ENCODE measurements around the gene BBOX1.
"Not testable (repeated sequence)": the region's sequence is repeated elsewhere in the genome, so short reads cannot be mapped to it uniquely, and the experiment has no call there.

The BBOX1 gene

GRCh38 chr11:27129686-27130085 lies 89.1 kb downstream of the BBOX1 start:
- DNase-seq: no peak

DNA sequence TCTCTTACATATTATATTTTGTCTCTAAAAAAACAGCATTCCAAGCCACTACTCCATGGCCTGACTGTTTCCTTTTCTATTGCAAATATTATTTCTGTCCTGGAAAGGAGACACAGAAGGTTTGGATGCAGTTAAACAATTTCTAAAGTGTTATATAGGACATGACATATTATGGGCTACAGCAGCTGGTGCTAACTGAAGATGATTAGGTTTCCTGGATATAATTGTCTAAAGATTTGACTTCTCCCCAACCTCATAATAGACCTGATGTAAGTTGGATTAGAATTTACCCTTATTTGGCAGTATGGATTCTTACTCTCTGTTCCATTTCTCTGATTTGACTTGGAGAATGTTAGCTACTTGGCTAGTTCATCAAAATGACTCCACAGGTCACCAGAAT lies 90.2 kb downstream of the BBOX1 start:
- no peak for ATAC-seq

More at GRCh38 chr11:27129686-27130085, 89.1 kb downstream of the BBOX1 start:
- no peak for ATAC-seq

GRCh38 chr11:27135924-27136329 lies 95.3 kb downstream of the BBOX1 start:
- not testable (repeated sequence) for ATAC-seq, DNase-seq

More for the DNA sequence above, 90.2 kb downstream of the BBOX1 start:
- no peak for DNase-seq

DNA sequence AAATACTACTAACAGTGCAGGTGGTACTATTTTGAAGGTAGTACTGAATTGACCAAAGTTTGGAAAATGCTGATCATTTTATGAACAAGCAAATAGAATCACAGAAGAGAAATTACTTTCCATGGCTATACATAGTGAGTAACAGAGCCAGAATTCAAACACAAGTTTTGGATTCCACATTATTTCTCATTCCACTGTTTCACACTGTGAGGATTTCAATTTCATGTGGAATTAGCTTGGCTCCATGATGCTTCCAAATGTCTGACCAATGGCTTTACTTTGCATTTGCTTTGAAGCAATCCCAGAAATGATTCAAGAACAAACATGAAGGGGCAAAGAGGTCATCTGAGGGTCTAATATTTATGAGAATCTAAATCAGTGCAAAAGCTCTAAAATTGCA lies 98.1 kb downstream of the BBOX1 start:
- DNase-seq: no peak
- no peak for ATAC-seq

DNA sequence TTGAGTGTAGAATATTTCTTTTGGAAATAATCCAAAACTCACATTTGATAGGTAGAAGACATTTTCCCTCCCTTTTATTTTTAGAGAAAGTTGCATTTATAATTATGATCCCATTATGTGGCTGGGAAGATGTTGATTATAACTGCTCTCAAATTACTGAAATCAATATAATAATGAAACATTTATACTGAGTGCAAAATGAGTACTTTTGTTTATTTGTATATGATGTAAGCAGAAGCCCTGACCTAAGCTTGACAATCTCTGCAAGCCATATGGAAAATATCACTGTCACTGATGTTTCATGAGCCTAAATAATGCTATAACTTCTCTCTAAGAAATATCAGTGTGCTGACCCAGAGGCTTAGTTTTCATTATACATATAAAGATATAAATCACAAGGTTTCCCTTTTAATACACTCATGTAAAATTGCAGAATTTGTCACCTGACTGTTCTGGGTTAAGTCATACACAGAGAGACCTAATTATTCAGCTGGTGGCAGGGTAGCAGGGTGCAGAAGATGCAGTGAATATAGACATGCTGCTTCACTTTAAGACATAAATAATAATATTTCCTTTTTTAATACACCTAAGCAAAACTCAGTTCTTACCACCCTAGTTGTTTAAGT lies 99.2 kb downstream of the BBOX1 start:
- ATAC-seq (no peak), DNase-seq (no peak)

DNA sequence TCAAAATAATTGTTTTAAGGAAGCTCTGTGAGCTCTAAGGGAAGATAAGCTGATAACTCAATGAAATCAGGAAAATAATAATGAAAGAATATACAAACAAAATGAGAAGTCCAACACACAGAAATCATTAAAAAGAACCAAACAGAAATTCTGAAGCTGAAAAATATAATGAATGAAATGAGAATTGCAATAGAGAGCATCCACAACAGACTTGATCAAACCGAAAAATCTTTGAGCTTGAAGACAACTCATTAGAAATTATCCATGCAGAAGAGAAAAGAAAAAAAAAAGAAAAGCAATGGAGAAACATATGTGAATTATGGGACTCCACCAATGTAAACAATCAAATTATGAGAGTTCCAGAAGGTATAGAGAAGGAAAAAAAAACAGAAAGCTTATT lies 101.0 kb downstream of the BBOX1 start:
- DNase-seq (no peak), ATAC-seq (no peak)

- ATAC-seq (no peak), DNase-seq (no peak)
Observed at GRCh38 chr11:27147916-27148315, 107.3 kb downstream of the BBOX1 start.

GRCh38 chr11:27148506-27148905 lies 107.9 kb downstream of the BBOX1 start:
- no peak for ATAC-seq
- no peak for DNase-seq

DNA sequence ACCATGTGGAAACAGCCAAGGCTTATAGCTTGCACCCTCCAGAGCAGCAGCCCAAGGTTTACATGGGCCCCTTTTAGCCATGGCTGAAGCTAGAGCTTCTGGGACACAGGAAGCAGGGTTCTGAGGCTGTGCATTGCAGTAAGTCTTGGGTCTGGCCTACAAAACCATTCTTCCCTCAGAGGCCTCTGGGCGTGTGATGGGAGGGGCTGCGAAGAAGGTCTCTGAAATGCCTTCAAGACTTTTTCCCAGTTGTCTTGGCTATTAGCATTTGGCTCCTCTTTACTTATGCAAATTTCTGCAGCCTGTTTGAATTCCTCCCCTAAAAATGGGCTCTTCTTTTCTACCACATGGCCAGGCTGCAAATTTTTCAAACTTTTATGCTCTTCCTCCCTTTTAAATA lies 109.5 kb downstream of the BBOX1 start:
- ATAC-seq: no peak
- DNase-seq: no peak

- no peak for DNase-seq
- ATAC-seq: no peak
Observed at GRCh38 chr11:27153136-27153535, 112.5 kb downstream of the BBOX1 start.

DNA sequence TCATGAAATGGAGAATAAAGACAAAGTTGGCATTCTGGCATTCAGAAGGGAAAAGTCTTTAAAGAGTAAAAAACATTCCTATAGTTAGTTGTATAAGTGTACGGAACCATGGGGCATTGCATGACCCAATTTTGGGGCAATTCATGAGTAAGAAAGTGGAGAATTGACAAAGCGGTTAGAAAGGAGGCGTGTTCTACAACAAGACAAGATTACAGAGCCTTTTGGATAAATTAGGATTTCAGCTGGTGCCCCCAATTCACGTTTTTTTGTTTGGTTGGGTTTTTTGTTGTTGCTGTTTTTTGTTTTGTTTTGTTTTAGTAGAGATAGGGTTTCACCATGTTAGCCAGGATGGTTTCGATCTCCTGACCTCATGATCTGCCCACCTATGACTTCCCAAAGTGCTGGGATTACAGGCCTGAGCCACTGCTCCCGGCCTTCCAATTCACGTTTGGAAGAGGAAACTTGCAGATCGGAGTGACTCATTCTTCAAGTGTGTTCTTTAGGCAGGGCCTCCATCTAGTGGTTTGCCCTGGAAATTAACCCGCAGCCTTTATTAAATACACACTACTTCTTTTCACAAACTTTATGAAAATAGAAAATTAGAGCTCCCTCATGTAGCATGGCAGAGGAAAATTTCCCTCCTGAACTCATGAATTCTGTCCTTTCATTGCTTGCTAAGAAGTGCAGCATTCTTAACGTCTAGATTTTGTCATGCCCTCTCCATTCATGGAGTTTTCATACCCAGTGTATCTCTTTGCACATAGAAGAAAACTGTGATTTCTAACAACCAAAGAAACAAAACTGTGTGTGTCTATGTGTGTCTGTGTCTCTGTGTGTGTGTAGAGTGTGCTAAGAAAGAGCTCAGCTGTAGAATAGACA lies 118.1 kb downstream of the BBOX1 start:
- DNase-seq (no peak), ATAC-seq (no peak)

- no peak for ATAC-seq
- DNase-seq: no peak
Observed at GRCh38 chr11:27159335-27159679, 118.7 kb downstream of the BBOX1 start.

- DNase-seq: no peak
- ATAC-seq: no peak
Observed at GRCh38 chr11:27161071-27161470, 120.5 kb downstream of the BBOX1 start.

DNA sequence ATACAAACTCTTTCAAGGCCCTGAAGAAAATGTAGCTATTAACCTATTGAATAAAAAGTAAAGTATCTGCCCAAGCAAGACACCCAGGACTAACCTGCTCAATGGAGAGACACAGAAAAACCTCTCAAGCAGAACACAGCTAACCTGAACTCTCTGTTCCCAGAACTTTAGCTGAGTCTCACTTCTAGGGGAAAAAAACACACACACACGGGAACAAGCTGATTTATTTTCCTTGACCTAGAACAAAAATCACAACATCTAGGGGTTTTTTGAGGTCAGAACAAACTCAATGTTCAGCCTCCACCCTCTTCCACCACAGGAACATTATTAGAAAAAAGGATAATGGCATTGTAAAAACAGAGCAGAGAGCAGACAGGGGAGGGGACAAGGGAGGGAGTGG lies 121.6 kb downstream of the BBOX1 start:
- DNase-seq (no peak), ATAC-seq (no peak)

GRCh38 chr11:27166130-27166529 lies 125.5 kb downstream of the BBOX1 start:
- ATAC-seq: no peak

GRCh38 chr11:27171376-27171958 lies 130.9 kb downstream of the BBOX1 start:
- ATAC-seq (no peak), DNase-seq (no peak)

More at GRCh38 chr11:27166130-27166529, 125.5 kb downstream of the BBOX1 start:
- no peak for DNase-seq

GRCh38 chr11:27173545-27173944 lies 132.9 kb downstream of the BBOX1 start:
- ATAC-seq (no peak), DNase-seq (no peak)

GRCh38 chr11:27174021-27174420 lies 133.4 kb downstream of the BBOX1 start:
- DNase-seq (no peak), ATAC-seq (no peak)

GRCh38 chr11:27174672-27175210 lies 134.1 kb downstream of the BBOX1 start:
- ATAC-seq (no peak), DNase-seq (no peak)

GRCh38 chr11:27175562-27175961 lies 134.9 kb downstream of the BBOX1 start:
- not testable (repeated sequence) for DNase-seq, ATAC-seq
